Thyroid gland (tissue), 4 donors: ENCODE data around the gene ZNF573. TPM values are rescaled to one million over a fixed set of nuclear protein-coding genes. Genes with fewer than 3 reads are reported as not detected.
A peak's percentile ranks its signal among the peaks of the same experiment; 100 is the strongest.
"Not testable (repeated sequence)": the region's sequence is repeated elsewhere in the genome, so short reads cannot be mapped to it uniquely, and the experiment has no call there.

Experiments used
- DNase-seq, 2 donors: peaks; one replicate each; pipeline ENCODE4 v3.0.0-alpha.2; 2019
- H3K27ac ChIP-seq, 3 donors: fragments of 200-600 bp; sonication (generic); 1 replicate in 2 of 3; 2 replicates in 1 of 3; pipeline ENCODE4 v1.5.1; 2016 to 2019; ENCODE audit warnings: mild to moderate bottlenecking in 1 of 3, moderate library complexity in 1 of 3
- H3K27me3 ChIP-seq: fragments of 200-600 bp; sonication (generic); one replicate; pipeline ENCODE4 v1.5.1; 2019
- H3K36me3 ChIP-seq, 2 donors: fragments of 200-600 bp; sonication (generic); one replicate each; pipeline ENCODE4 v1.5.1; 2016 to 2019
- H3K4me1 ChIP-seq, 2 donors: fragments of 200-600 bp; sonication (generic); one replicate each; pipeline ENCODE4 v1.5.1; 2017 to 2019
- H3K4me3 ChIP-seq, 3 donors: fragments of 200-600 bp; sonication (generic); replicated peaks in 1 of 3; 1 replicate in 2 of 3; 2 replicates in 1 of 3; pipeline ENCODE4 v1.5.1; 2016; ENCODE audit warnings: mild to moderate bottlenecking in 1 of 3
- H3K9me3 ChIP-seq: fragments of 200-600 bp; sonication (generic); one replicate; pipeline ENCODE4 v1.5.1; 2017
- POLR2A ChIP-seq, 2 donors: fragments of 450-650 bp; IDR thresholded peaks; one replicate each; pipeline ENCODE4 v1.6.1; 2017; ENCODE audit warnings: antibody characterized with exemption in 2 of 2, mild to moderate bottlenecking in 2 of 2, moderate library complexity in 1 of 2
- WGBS, 2 donors: methylation state at CpG; one replicate each; pipeline ENCODE4 v1.1.5; 2017; 5-methylcytosine and 5-hydroxymethylcytosine counted together
- intact Hi-C: fragments of 100-400 bp; cut with DNase I; formaldehyde crosslinking; loops from one replicate; pipeline ENCODE4 v1.15.1; 2023
- total RNA-seq, 4 donors: library from RNA; depleted of rRNA; stranded (reverse); fragments of >200 nt; gene quantifications; one replicate each; pipeline ENCODE4 v1.2.3, GENCODE V29; 2016
- TF ChIP-seq, protein P1 (sequence below), 6 experiments: fragments of 200-600 bp in 3 of 6; fragments of 450-650 bp in 3 of 6; sonication (generic) in 3 of 6; IDR thresholded peaks; one replicate each; pipeline ENCODE4 v1.5.1; 2016 to 2019; ENCODE audit warnings: antibody characterized with exemption in 6 of 6, mild to moderate bottlenecking in 2 of 6, inconsistent platforms in 1 of 6, moderate library complexity in 1 of 6

Gene ZNF573
- total RNA-seq, 4 donors from 2014 or later = 15.5 to 26.3 (median 22.3) TPM

DNA sequence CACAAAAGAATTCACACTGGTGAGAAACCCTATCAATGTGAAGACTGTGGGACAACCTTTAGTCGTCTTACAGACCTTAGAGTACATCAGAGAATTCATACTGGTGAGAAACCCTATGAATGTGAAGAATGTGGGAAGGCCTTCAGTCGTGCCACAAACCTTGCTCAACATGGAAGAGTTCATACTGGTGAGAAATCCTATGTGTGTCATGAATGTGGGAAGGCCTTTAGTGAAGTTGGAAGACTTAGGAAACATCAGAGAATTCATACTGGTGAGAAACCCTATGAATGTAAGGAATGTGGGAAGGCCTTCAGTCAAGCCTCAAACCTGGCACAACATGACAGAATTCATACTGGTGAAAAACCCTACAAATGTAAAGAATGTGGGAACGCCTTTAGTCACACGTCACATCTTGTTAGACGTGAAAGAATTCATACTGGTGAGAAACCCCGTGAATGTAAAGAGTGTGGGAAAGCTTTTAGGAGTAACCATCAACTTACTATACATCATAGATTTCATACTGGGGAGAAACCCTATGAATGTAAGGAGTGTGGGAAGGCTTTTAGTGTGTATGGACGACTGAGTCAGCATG, 24.0 kb upstream of the ZNF573 start:
- Histone ChIP-seq H3K9me3 (no peaks in the 10 kb centered on the region), H3K4me3 (no peak overlapping the region), H3K4me1 (no peaks in the 10 kb centered on the region), H3K36me3 (no peaks in the 10 kb centered on the region), H3K27ac (no peak overlapping the region), H3K27me3 (no peaks in the 10 kb centered on the region)
- WGBS, 2 donors = 82 to 84% methylated on average over 7 of the region's 7 CpGs
- TF ChIP-seq, protein P1, sequence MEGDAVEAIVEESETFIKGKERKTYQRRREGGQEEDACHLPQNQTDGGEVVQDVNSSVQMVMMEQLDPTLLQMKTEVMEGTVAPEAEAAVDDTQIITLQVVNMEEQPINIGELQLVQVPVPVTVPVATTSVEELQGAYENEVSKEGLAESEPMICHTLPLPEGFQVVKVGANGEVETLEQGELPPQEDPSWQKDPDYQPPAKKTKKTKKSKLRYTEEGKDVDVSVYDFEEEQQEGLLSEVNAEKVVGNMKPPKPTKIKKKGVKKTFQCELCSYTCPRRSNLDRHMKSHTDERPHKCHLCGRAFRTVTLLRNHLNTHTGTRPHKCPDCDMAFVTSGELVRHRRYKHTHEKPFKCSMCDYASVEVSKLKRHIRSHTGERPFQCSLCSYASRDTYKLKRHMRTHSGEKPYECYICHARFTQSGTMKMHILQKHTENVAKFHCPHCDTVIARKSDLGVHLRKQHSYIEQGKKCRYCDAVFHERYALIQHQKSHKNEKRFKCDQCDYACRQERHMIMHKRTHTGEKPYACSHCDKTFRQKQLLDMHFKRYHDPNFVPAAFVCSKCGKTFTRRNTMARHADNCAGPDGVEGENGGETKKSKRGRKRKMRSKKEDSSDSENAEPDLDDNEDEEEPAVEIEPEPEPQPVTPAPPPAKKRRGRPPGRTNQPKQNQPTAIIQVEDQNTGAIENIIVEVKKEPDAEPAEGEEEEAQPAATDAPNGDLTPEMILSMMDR (IDR thresholded peaks at IDR 0.05) = no peak
- TF ChIP-seq POLR2A (IDR thresholded peaks at IDR 0.05) = no peak
- intact Hi-C loops = no loop called here
- no peak for DNase-seq

DNA sequence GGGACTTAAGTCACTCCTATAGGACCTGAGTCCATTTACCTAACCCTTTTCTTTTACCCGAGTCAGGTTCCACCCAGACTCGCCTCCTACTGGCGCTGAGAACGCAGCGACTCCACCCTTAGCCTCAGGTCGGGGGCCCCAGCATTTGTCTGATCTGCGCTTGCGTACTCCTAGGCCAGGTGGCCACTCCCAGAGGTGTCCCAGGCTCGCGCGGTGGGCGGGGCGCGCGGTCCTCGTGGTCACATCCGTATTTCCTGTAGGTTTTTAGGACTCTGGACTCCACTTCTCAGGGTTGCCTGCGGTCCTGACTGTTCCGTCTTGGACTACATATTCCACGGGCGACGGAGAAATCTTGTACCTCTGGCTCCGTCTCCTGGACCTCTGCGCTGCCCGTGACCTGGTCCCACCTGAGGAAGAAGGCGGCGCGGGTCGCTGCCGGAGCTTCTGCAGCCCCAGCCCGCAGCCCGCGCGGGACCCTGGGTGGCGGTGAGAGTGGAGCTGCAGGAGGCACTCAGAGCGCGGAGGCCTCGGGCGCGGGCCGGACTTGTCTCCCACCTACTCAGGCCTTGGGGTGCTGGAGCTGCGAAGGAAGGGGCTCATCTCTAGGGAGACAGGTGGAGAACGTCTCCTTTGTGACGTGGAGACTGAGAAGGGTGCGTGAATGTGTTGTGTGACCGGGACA, 11.0 kb upstream of the ZNF573 start:
- Histone ChIP-seq H3K27ac (no peak overlapping the region), H3K4me1 (no peaks in the 10 kb centered on the region), H3K4me3 (no peak overlapping the region), H3K27me3 (no peaks in the 10 kb centered on the region), H3K9me3 (no peaks in the 10 kb centered on the region), H3K36me3 (no peaks in the 10 kb centered on the region)
- intact Hi-C loops = no loop called here
- peak in 1 of 2 donors; percentile 2 for DNase-seq
- TF ChIP-seq POLR2A (IDR thresholded peaks at IDR 0.05) = no peak
- whole genome bisulfite sequencing, 2 donors = 53 to 54% methylated on average over 43 to 46 of the region's 46 CpGs

DNA sequence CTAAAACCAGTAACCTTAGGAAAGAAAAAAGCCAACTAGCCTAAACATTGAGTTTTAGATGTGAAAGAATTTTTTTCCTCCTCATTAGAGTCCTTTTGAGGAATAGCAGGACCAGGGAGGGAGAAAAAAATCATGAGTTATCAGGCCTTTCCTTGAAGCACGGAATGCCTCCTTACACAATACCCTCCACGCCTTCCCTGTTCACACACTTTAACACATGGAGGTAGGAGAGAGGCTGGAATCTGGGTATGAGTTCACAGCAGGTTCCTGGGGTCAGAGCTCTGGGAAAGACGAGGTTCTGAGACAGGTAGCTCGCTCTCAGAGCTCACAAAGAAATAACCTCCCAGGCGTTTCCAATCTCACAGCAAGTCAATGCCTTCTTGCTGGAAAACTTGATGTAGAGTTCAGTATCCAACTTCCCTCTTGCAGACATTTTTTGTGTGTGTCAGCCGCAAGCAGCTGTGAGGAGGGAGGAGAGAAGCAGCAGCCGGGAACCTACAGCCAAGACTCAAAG, 716 bp downstream of the ZNF573 start:
- Histone ChIP-seq H3K9me3 (no peaks in the 10 kb centered on the region), H3K36me3 (no peaks in the 10 kb centered on the region), H3K4me3 (peak overlapping the region; percentile 11 to 92 (median 65)), H3K4me1 (peaks cover 9 to 15% of the 10 kb centered on the region in 2 donors), H3K27ac (peak overlapping the region in 2 of 3 donors; percentile 85 to 87), H3K27me3 (no peaks in the 10 kb centered on the region)
- intact Hi-C loops = no loop called here
- no peak for TF ChIP-seq POLR2A (IDR thresholded peaks at IDR 0.05)
- TF ChIP-seq, protein P1 (IDR thresholded peaks at IDR 0.05) = no peak
- WGBS, 2 donors = 10 to 13% methylated on average over 7 of the region's 7 CpGs
- no peak for DNase-seq

DNA sequence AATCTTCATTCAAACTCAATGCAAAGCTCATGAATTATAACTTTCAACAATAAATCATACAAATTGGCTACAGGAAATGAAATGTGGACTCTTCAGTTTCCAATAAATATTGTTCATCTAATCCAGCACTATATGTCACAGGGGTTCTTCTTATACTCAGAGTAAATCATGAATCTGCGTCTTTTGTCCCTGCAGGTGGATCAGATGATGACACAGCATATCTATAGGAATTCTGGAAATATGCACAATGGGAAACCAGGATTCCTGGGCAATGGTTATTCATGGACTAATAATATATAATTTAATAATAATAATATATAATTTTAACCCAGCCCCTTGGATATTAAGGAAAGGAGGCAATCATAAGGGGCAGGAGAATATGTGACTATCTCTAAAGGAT, 8.4 kb downstream of the ZNF573 start:
- H3K9me3 ChIP-seq = no peaks in the 10 kb centered on the region
- no peaks in the 10 kb centered on the region for H3K4me1 ChIP-seq
- H3K27me3 ChIP-seq = no peaks in the 10 kb centered on the region
- H3K4me3 ChIP-seq = no peak overlapping the region
- H3K27ac ChIP-seq = no peak overlapping the region
- DNase-seq = no peak
- WGBS, 2 donors = 98% methylated on average over 1 of the region's 1 CpG
- intact Hi-C loops = no loop called here
- peaks cover 10 to 22% of the 10 kb centered on the region in 2 donors for H3K36me3 ChIP-seq
- TF ChIP-seq, protein P1 (IDR thresholded peaks at IDR 0.05) = no peak
- no peak for TF ChIP-seq POLR2A (IDR thresholded peaks at IDR 0.05)

DNA sequence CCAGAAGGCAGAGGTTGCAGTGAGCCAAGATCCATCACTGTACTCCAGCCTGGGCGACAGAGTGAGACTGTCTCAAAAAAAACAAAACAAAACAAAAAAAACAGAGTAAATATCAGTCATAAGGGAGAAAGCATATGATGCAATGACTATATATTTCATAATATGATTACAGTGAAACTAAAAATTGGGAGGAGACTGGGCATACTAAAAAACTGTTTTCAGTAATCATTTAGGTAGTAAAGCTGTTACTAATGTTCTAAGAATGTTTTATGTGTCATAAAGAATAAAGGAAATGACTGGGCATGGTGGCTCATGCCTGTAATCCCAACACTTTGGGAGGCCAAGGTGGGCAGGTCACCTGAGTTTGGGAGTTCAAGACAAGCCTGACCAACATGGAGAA, 15.9 kb downstream of the ZNF573 start:
- DNase-seq = no peak
- Histone ChIP-seq H3K27ac (no peak overlapping the region), H3K4me3 (no peak overlapping the region), H3K4me1 (no peaks in the 10 kb centered on the region), H3K36me3 (peaks cover 7 to 18% of the 10 kb centered on the region in 2 donors), H3K9me3 (no peaks in the 10 kb centered on the region), H3K27me3 (no peaks in the 10 kb centered on the region)
- 96 to 98% methylated on average over 1 of the region's 1 CpG for WGBS, 2 donors
- TF ChIP-seq POLR2A (IDR thresholded peaks at IDR 0.05) = no peak
- TF ChIP-seq, protein P1 (IDR thresholded peaks at IDR 0.05) = no peak
- intact Hi-C loops = no loop called here

DNA sequence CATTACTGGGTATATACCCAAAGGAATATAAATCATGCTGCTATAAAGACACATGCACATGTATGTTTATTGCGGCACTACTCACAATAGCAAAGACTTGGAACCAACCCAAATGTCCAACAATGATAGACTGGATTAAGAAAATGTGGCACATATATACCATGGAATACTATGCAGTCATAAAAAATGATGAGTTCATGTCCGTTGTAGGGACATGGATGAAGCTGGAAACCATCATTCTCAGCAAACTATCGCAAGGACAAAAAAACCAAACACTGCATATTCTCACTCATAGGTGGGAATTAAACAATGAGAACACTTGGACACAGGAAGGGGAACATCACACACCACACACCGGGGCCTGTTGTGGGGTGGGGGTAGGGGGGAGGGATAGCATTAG, 21.7 kb downstream of the ZNF573 start:
- DNase-seq, intact Hi-C loops, H3K27me3 ChIP-seq, H3K9me3 ChIP-seq, H3K36me3 ChIP-seq, H3K4me3 ChIP-seq, H3K27ac ChIP-seq, H3K4me1 ChIP-seq: not testable (repeated sequence)
- WGBS, 2 donors = 99 to 100% methylated on average over 4 of the region's 4 CpGs
